Tibial nerve (tissue), 4 donors: Measurements from ENCODE around the gene TRIM29.

ENCODE experiments used
- EP300 ChIP-seq, 2 donors: sonication (generic); formaldehyde crosslinking; IDR thresholded peaks; one replicate each; pipeline ENCODE4 v1.6.1; 2017; ENCODE audit warnings: antibody characterized with exemption in 2 of 2, mild to moderate bottlenecking in 1 of 2
- TF ChIP-seq, protein P1 (sequence below), 5 experiments: fragments of 200-600 bp in 3 of 5; fragments of 450-650 bp in 2 of 5; sonication (generic) in 3 of 5; IDR thresholded peaks; one replicate each; pipeline ENCODE4 v1.5.1; 2016 to 2019; ENCODE audit warnings: antibody characterized with exemption in 5 of 5, mild to moderate bottlenecking in 3 of 5, moderate library complexity in 2 of 5

- TF ChIP-seq, protein P1, sequence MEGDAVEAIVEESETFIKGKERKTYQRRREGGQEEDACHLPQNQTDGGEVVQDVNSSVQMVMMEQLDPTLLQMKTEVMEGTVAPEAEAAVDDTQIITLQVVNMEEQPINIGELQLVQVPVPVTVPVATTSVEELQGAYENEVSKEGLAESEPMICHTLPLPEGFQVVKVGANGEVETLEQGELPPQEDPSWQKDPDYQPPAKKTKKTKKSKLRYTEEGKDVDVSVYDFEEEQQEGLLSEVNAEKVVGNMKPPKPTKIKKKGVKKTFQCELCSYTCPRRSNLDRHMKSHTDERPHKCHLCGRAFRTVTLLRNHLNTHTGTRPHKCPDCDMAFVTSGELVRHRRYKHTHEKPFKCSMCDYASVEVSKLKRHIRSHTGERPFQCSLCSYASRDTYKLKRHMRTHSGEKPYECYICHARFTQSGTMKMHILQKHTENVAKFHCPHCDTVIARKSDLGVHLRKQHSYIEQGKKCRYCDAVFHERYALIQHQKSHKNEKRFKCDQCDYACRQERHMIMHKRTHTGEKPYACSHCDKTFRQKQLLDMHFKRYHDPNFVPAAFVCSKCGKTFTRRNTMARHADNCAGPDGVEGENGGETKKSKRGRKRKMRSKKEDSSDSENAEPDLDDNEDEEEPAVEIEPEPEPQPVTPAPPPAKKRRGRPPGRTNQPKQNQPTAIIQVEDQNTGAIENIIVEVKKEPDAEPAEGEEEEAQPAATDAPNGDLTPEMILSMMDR (IDR thresholded peaks at IDR 0.05) = no peak
- no peak for TF ChIP-seq EP300 (IDR thresholded peaks at IDR 0.05)
Observed at GRCh38 chr11:120127236-120127635, 10.7 kb downstream of the TRIM29 start.
